ENCODE results near the gene FABP6. TPM values are rescaled to one million over a fixed set of nuclear protein-coding genes. Genes with fewer than 3 reads are reported as not detected.

Gene FABP6
- total RNA-seq, 1 donor from 2014 or later = not detected

DNA sequence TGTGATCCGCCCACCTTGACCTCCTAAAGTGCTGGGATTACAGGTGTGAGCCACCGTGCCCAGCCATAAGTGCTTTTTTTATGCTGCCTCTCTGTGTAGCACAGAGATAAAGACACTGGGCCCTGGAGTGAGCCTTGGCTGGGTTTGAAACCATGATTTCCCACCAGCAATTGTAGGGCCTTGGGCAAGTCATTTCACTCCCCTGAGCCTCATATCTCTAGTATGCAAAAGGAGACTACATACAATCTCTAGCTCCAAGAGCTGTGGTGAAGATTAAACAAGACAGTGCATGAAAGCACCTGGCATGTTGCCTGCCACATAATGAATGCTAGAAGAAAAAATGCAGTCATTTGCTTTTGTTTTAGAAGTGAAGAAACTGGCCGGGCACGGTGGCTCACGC, 3.9 kb downstream of the FABP6 start:
- POLR2A ChIA-PET = interaction anchor here (0.7 kb wide), 1 partner anchor 11 kb away, joined by 3 read pairs; no protein-coding TSS in a partner anchor
- intact Hi-C loops (cut with micrococcal nuclease) = no loop called here
- H3K27me3 Mint-ChIP-seq = no peaks in the 10 kb centered on the region
- CTCF ChIA-PET = no interaction called here
- ATAC-seq (ENCODE audit: low read depth) (no peak), DNase-seq (no peak)
- H3K4me3 Mint-ChIP-seq = no peak overlapping the region
- TF ChIP-seq, protein P1, sequence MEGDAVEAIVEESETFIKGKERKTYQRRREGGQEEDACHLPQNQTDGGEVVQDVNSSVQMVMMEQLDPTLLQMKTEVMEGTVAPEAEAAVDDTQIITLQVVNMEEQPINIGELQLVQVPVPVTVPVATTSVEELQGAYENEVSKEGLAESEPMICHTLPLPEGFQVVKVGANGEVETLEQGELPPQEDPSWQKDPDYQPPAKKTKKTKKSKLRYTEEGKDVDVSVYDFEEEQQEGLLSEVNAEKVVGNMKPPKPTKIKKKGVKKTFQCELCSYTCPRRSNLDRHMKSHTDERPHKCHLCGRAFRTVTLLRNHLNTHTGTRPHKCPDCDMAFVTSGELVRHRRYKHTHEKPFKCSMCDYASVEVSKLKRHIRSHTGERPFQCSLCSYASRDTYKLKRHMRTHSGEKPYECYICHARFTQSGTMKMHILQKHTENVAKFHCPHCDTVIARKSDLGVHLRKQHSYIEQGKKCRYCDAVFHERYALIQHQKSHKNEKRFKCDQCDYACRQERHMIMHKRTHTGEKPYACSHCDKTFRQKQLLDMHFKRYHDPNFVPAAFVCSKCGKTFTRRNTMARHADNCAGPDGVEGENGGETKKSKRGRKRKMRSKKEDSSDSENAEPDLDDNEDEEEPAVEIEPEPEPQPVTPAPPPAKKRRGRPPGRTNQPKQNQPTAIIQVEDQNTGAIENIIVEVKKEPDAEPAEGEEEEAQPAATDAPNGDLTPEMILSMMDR (IDR thresholded peaks at IDR 0.05) = no peak
- no peak overlapping the region for H3K27ac Mint-ChIP-seq
- H3K9me3 Mint-ChIP-seq = no peaks in the 10 kb centered on the region
- peaks cover 4% of the 10 kb centered on the region for H3K4me1 Mint-ChIP-seq
- no peaks in the 10 kb centered on the region for H3K36me3 Mint-ChIP-seq (ENCODE audit: low read depth)

DNA sequence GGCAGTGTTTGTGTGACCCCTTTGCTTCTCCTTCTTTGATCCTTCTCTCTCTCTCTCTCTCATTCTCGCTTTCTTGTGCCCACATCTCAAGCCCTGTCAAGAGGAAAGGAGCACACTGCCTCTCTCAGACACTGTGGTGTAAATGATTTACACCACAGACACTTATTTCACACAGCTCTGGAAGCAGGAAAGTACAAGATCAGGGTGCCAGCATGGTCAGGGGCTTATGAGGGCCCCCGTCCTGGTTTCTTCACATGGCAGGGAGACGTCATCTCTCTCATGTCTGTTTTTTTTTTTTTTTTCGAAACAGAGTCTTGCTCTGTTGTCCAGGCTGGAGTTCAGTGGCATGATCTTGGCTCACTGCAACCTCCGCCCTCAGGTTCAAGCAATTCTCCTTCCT, 6.4 kb downstream of the FABP6 start:
- DNase-seq (no peak), ATAC-seq (ENCODE audit: low read depth) (no peak)
- POLR2A ChIA-PET = no interaction called here
- intact Hi-C loops (cut with micrococcal nuclease) = no loop called here
- CTCF ChIA-PET = no interaction called here
- Mint-ChIP-seq H3K27ac (no peak overlapping the region), H3K9me3 (no peaks in the 10 kb centered on the region), H3K4me3 (no peak overlapping the region), H3K4me1 (peaks cover 4% of the 10 kb centered on the region), H3K36me3 (ENCODE audit: low read depth) (no peaks in the 10 kb centered on the region), H3K27me3 (peaks cover 6% of the 10 kb centered on the region)
- TF ChIP-seq, protein P1 (IDR thresholded peaks at IDR 0.05) = no peak

DNA sequence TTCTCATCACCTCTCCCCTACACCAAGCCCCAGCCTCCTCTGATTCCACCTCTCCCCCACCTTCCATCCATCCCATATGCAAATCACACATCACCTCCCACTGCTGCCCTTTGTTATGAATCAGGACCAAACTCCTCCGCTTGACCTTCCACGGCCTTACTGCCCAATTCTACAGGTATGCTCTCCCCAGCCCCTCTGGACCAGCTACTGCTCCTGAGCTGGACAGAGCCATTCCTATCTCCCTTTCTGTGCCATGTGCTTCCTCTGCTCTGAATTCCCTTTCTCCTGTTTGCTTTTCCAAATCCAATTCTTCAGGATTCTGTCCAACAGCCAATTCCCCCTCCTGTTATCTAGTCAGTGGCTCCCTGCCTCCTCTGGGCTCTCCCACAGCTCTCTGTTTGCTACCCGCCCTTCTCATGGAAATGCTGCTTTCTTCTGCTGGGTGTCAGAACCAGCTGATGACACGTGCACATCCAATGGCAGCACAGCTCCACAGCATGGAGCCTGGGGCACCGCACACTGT, 8.3 kb downstream of the FABP6 start:
- intact Hi-C loops (cut with micrococcal nuclease) = no loop called here
- H3K27me3 Mint-ChIP-seq = peaks cover 6% of the 10 kb centered on the region
- H3K9me3 Mint-ChIP-seq = no peaks in the 10 kb centered on the region
- TF ChIP-seq, protein P1 (IDR thresholded peaks at IDR 0.05) = no peak
- DNase-seq = no peak
- CTCF ChIA-PET = no interaction called here
- H3K4me3 Mint-ChIP-seq = no peak overlapping the region
- H3K27ac Mint-ChIP-seq = no peak overlapping the region
- ATAC-seq (ENCODE audit: low read depth) = no peak
- no peaks in the 10 kb centered on the region for H3K4me1 Mint-ChIP-seq
- H3K36me3 Mint-ChIP-seq (ENCODE audit: low read depth) = no peaks in the 10 kb centered on the region
- POLR2A ChIA-PET = no interaction called here

DNA sequence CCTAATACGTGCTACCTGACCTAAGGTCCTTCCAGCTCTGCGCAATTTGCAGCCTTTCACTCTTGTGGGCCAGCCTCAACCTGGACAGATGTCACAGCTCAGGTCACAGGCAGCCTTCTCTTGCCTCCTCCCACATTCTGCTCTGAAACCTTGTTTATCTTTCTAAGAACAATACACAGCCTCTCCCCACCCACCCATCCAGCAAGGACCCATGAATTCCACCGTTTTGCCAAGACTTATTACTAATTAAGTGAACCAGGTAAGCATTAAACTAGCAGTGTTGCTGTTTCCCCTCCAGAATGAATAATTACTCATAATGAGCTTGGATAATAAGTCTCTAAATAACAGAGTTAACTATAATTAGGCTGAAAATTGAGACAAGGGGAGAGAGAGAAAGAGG, 11.0 kb downstream of the FABP6 start:
- H3K27me3 Mint-ChIP-seq = peaks cover 6% of the 10 kb centered on the region
- no peaks in the 10 kb centered on the region for H3K36me3 Mint-ChIP-seq (ENCODE audit: low read depth)
- H3K4me1 Mint-ChIP-seq = no peaks in the 10 kb centered on the region
- no peak overlapping the region for H3K27ac Mint-ChIP-seq
- no peak for ATAC-seq (ENCODE audit: low read depth)
- intact Hi-C loops (cut with micrococcal nuclease) = no loop called here
- TF ChIP-seq, protein P1 (IDR thresholded peaks at IDR 0.05) = no peak
- no peak for DNase-seq
- ChIA-PET CTCF (no interaction called here), POLR2A (no interaction called here)
- no peaks in the 10 kb centered on the region for H3K9me3 Mint-ChIP-seq
- no peak overlapping the region for H3K4me3 Mint-ChIP-seq

DNA sequence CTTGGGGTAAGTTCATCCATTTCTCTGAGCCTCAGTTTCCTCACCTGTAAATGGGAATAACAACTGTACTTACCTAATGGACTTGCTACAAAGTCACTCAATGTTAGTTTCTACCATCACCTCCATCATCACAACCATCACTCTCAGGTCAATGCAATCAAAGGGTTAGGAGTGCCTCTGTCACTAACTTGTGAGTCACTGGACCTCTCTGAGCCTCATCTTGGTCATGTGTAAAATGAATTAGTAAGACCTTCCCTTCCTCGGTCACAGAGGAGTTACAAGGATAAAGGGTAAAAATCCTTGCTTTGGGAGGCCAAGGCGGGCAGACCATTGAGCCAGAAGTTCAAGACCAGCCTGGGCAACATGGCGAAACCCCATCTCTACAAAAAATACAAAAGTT, 12.8 kb downstream of the FABP6 start:
- Mint-ChIP-seq H3K27me3 (peaks cover 6% of the 10 kb centered on the region), H3K27ac (no peak overlapping the region), H3K9me3 (no peaks in the 10 kb centered on the region), H3K36me3 (ENCODE audit: low read depth) (no peaks in the 10 kb centered on the region), H3K4me3 (no peak overlapping the region), H3K4me1 (no peaks in the 10 kb centered on the region)
- no peak for ATAC-seq (ENCODE audit: low read depth)
- DNase-seq = no peak
- ChIA-PET POLR2A (no interaction called here), CTCF (no interaction called here)
- intact Hi-C loops (cut with micrococcal nuclease) = no loop called here
- TF ChIP-seq, protein P1 (IDR thresholded peaks at IDR 0.05) = no peak
